ENCODE data around the gene DEPDC4. TPM values are rescaled to one million over a fixed set of nuclear protein-coding genes. Genes with fewer than 3 reads are reported as not detected.
"Not testable (repeated sequence)": the region's sequence is repeated elsewhere in the genome, so short reads cannot be mapped to it uniquely, and the experiment has no call there.

The DEPDC4 gene
- total RNA-seq, 2 experiments from 2014 or later: 2.9 to 4.2 TPM

GRCh38 chr12:100234166-100234565, 32.7 kb downstream of the DEPDC4 start:
- Mint-ChIP-seq H3K4me3 (no peak overlapping the region), H3K27me3 (no peaks in the 10 kb centered on the region), H3K36me3 (ENCODE audit: low read depth) (no peaks in the 10 kb centered on the region), H3K9me3 (ENCODE audit: low read depth) (no peaks in the 10 kb centered on the region), H3K4me1 (no peaks in the 10 kb centered on the region), H3K27ac (no peak overlapping the region)
- POLR2A ChIA-PET: no interaction called here
- ATAC-seq: no peak
- intact Hi-C loops (cut with DNase I, micrococcal nuclease): loop anchor here (1.0 to 10.0 kb wide), 5 partner anchors 170 to 511 kb away; no protein-coding TSS in a partner anchor
- DNase-seq: no peak
- CTCF ChIA-PET: interaction anchor here (0.6 to 1.7 kb wide), 3 partner anchors 170 to 1278 kb away, joined by 3 to 11 read pairs (median 4); no protein-coding TSS in a partner anchor

- CTCF ChIA-PET: interaction anchor here (0.8 kb wide), 1 partner anchor 173 kb away, joined by 3 read pairs; no protein-coding TSS in a partner anchor
- H3K27me3 Mint-ChIP-seq; POLR2A ChIA-PET; H3K27ac Mint-ChIP-seq; H3K36me3 Mint-ChIP-seq (ENCODE audit: low read depth); H3K4me1 Mint-ChIP-seq; H3K9me3 Mint-ChIP-seq (ENCODE audit: low read depth); H3K4me3 Mint-ChIP-seq; DNase-seq; ATAC-seq: not testable (repeated sequence)
- intact Hi-C loops (cut with DNase I, micrococcal nuclease): loop anchor here (5.0 to 10.0 kb wide), 3 partner anchors 443 to 513 kb away; no protein-coding TSS in a partner anchor
These were observed 35.0 kb downstream of the DEPDC4 start for GRCh38 chr12:100231873-100232272.

GRCh38 chr12:100229876-100230275, 37.0 kb downstream of the DEPDC4 start:
- H3K4me1 Mint-ChIP-seq: no peaks in the 10 kb centered on the region
- ATAC-seq (no peak), DNase-seq (no peak)
- no peaks in the 10 kb centered on the region for H3K9me3 Mint-ChIP-seq (ENCODE audit: low read depth)
- ChIA-PET POLR2A (interaction anchor here (0.6 to 0.7 kb wide), 2 partner anchors 42 to 94 kb away, joined by 8 to 10 read pairs; no protein-coding TSS in a partner anchor), CTCF (interaction anchor here (0.6 kb wide), 1 partner anchor 27 kb away, joined by 6 read pairs; no protein-coding TSS in a partner anchor)
- no peak overlapping the region for H3K4me3 Mint-ChIP-seq
- no peaks in the 10 kb centered on the region for H3K27me3 Mint-ChIP-seq
- H3K36me3 Mint-ChIP-seq (ENCODE audit: low read depth): peaks cover 10% of the 10 kb centered on the region
- intact Hi-C loops (cut with DNase I, micrococcal nuclease): loop anchor here (5.0 to 10.0 kb wide), 3 partner anchors 445 to 515 kb away; no protein-coding TSS in a partner anchor
- no peak overlapping the region for H3K27ac Mint-ChIP-seq

- no peaks in the 10 kb centered on the region for H3K27me3 Mint-ChIP-seq
- DNase-seq (no peak), ATAC-seq (peak; percentile 57)
- H3K9me3 Mint-ChIP-seq (ENCODE audit: low read depth): no peaks in the 10 kb centered on the region
- intact Hi-C loops (cut with DNase I, micrococcal nuclease): no loop called here
- POLR2A ChIA-PET: no interaction called here
- H3K36me3 Mint-ChIP-seq (ENCODE audit: low read depth): peaks cover 12% of the 10 kb centered on the region
- H3K4me3 Mint-ChIP-seq: no peak overlapping the region
- CTCF ChIA-PET: no interaction called here
- H3K27ac Mint-ChIP-seq: no peak overlapping the region
- no peaks in the 10 kb centered on the region for H3K4me1 Mint-ChIP-seq
These were observed 37.7 kb downstream of the DEPDC4 start for GRCh38 chr12:100229036-100229635.

GRCh38 chr12:100225491-100225890, 41.4 kb downstream of the DEPDC4 start:
- no peaks in the 10 kb centered on the region for H3K27me3 Mint-ChIP-seq
- H3K27ac Mint-ChIP-seq: no peak overlapping the region
- intact Hi-C loops (cut with DNase I, micrococcal nuclease): no loop called here
- DNase-seq (no peak), ATAC-seq (no peak)
- no peaks in the 10 kb centered on the region for H3K4me1 Mint-ChIP-seq
- peaks cover 24% of the 10 kb centered on the region for H3K36me3 Mint-ChIP-seq (ENCODE audit: low read depth)
- no peaks in the 10 kb centered on the region for H3K9me3 Mint-ChIP-seq (ENCODE audit: low read depth)
- ChIA-PET CTCF (interaction anchor here (0.5 kb wide), 1 partner anchor 23 kb away, joined by 3 read pairs; no protein-coding TSS in a partner anchor), POLR2A (no interaction called here)
- H3K4me3 Mint-ChIP-seq: no peak overlapping the region

GRCh38 chr12:100222173-100222572, 44.7 kb downstream of the DEPDC4 start:
- H3K9me3 Mint-ChIP-seq (ENCODE audit: low read depth); H3K27me3 Mint-ChIP-seq; ATAC-seq; H3K27ac Mint-ChIP-seq; CTCF ChIA-PET; intact Hi-C loops (cut with DNase I, micrococcal nuclease); DNase-seq; POLR2A ChIA-PET; H3K4me1 Mint-ChIP-seq; H3K4me3 Mint-ChIP-seq: not testable (repeated sequence)
- peaks cover 24% of the 10 kb centered on the region for H3K36me3 Mint-ChIP-seq (ENCODE audit: low read depth)

GRCh38 chr12:100221523-100221922, 45.4 kb downstream of the DEPDC4 start:
- H3K27ac Mint-ChIP-seq: no peak overlapping the region
- intact Hi-C loops (cut with DNase I, micrococcal nuclease): no loop called here
- H3K4me1 Mint-ChIP-seq: no peaks in the 10 kb centered on the region
- H3K36me3 Mint-ChIP-seq (ENCODE audit: low read depth): peaks cover 24% of the 10 kb centered on the region
- ChIA-PET CTCF (interaction anchor here (0.9 to 1.0 kb wide), 2 partner anchors 64 to 183 kb away, joined by 3 read pairs; no protein-coding TSS in a partner anchor), POLR2A (no interaction called here)
- H3K9me3 Mint-ChIP-seq (ENCODE audit: low read depth): no peaks in the 10 kb centered on the region
- no peaks in the 10 kb centered on the region for H3K27me3 Mint-ChIP-seq
- DNase-seq: no peak
- H3K4me3 Mint-ChIP-seq: no peak overlapping the region
- no peak for ATAC-seq

GRCh38 chr12:100219328-100220109, 47.4 kb downstream of the DEPDC4 start:
- Mint-ChIP-seq H3K4me3 (no peak overlapping the region), H3K4me1 (peaks cover 1% of the 10 kb centered on the region), H3K27ac (no peak overlapping the region), H3K27me3 (no peaks in the 10 kb centered on the region), H3K9me3 (ENCODE audit: low read depth) (no peaks in the 10 kb centered on the region), H3K36me3 (ENCODE audit: low read depth) (peaks cover 19% of the 10 kb centered on the region)
- ATAC-seq (no peak), DNase-seq (no peak)
- intact Hi-C loops (cut with DNase I, micrococcal nuclease): no loop called here
- POLR2A ChIA-PET: no interaction called here
- CTCF ChIA-PET: no interaction called here

GRCh38 chr12:100216337-100216736, 50.5 kb downstream of the DEPDC4 start:
- no peak overlapping the region for H3K4me3 Mint-ChIP-seq
- H3K27me3 Mint-ChIP-seq: no peaks in the 10 kb centered on the region
- ChIA-PET POLR2A (no interaction called here), CTCF (no interaction called here)
- peaks cover 22% of the 10 kb centered on the region for H3K36me3 Mint-ChIP-seq (ENCODE audit: low read depth)
- peaks cover 4% of the 10 kb centered on the region for H3K4me1 Mint-ChIP-seq
- H3K27ac Mint-ChIP-seq: no peak overlapping the region
- DNase-seq (no peak), ATAC-seq (no peak)
- intact Hi-C loops (cut with DNase I, micrococcal nuclease): no loop called here
- H3K9me3 Mint-ChIP-seq (ENCODE audit: low read depth): no peaks in the 10 kb centered on the region

GRCh38 chr12:100215209-100215608, 51.7 kb downstream of the DEPDC4 start:
- DNase-seq: no peak
- H3K27ac Mint-ChIP-seq: peak overlapping the region; percentile 3
- H3K4me1 Mint-ChIP-seq: peaks cover 4% of the 10 kb centered on the region
- peaks cover 20% of the 10 kb centered on the region for H3K36me3 Mint-ChIP-seq (ENCODE audit: low read depth)
- no peaks in the 10 kb centered on the region for H3K9me3 Mint-ChIP-seq (ENCODE audit: low read depth)
- ChIA-PET CTCF (no interaction called here), POLR2A (no interaction called here)
- no peak for ATAC-seq
- no peaks in the 10 kb centered on the region for H3K27me3 Mint-ChIP-seq
- intact Hi-C loops (cut with DNase I, micrococcal nuclease): no loop called here
- no peak overlapping the region for H3K4me3 Mint-ChIP-seq

- Mint-ChIP-seq H3K36me3 (ENCODE audit: low read depth) (peaks cover 24% of the 10 kb centered on the region), H3K4me3 (no peak overlapping the region), H3K9me3 (ENCODE audit: low read depth) (no peaks in the 10 kb centered on the region), H3K27me3 (no peaks in the 10 kb centered on the region), H3K27ac (peak overlapping the region; percentile 53), H3K4me1 (peaks cover 4% of the 10 kb centered on the region)
- ChIA-PET POLR2A (no interaction called here), CTCF (no interaction called here)
- ATAC-seq: no peak
- no peak for DNase-seq
- intact Hi-C loops (cut with DNase I, micrococcal nuclease): no loop called here
These were observed 52.4 kb downstream of the DEPDC4 start for GRCh38 chr12:100214518-100214917.

Data from activated CD4-positive, alpha-beta T cell treated with anti-CD3 and anti-CD28 coated beads for 36 hours (primary cell).